NCI-H2171 treated with DMSO at 0.1 percent for 48 hours (cell line): ENCODE measurements around the gene DNAJC28.
"Not testable (repeated sequence)": the region's sequence is repeated elsewhere in the genome, so short reads cannot be mapped to it uniquely, and the experiment has no call there.

ENCODE experiments used
- DNase-seq: peaks from one replicate; lab custom pipeline; 2025; lab: John Stamatoyannopoulos, UW

Gene DNAJC28

GRCh38 chr21:33481314-33481943, 10.1 kb downstream of the DNAJC28 start:
- no peak for DNase-seq

GRCh38 chr21:33480481-33481103, 10.9 kb downstream of the DNAJC28 start:
- no peak for DNase-seq

GRCh38 chr21:33479679-33480480, 11.6 kb downstream of the DNAJC28 start, which contains the start of gene TMEM50B:
Gene TMEM50B (minus strand): TSS chr21:33479974. CDS start chr21:33468885, 11,089 bp downstream.
- peak; percentile 92 for DNase-seq

GRCh38 chr21:33478935-33479678, 12.4 kb downstream of the DNAJC28 start:
- peak; percentile 32 for DNase-seq

GRCh38 chr21:33478182-33478581, 13.3 kb downstream of the DNAJC28 start:
- DNase-seq: no peak

- DNase-seq: no peak
Measured at GRCh38 chr21:33477066-33477465, 14.4 kb downstream of the DNAJC28 start.

- no peak for DNase-seq
Measured at GRCh38 chr21:33473344-33473743, 18.2 kb downstream of the DNAJC28 start.

GRCh38 chr21:33470701-33471100, 20.8 kb downstream of the DNAJC28 start:
- DNase-seq: no peak

GRCh38 chr21:33469183-33469582, 22.3 kb downstream of the DNAJC28 start:
- not testable (repeated sequence) for DNase-seq

- no peak for DNase-seq
Measured at GRCh38 chr21:33461538-33462250, 29.8 kb downstream of the DNAJC28 start.

- no peak for DNase-seq
Measured at GRCh38 chr21:33458861-33459260, 32.7 kb downstream of the DNAJC28 start.

GRCh38 chr21:33455686-33456446, 35.6 kb downstream of the DNAJC28 start:
- no peak for DNase-seq

- DNase-seq: no peak
Measured at GRCh38 chr21:33452362-33452761, 39.2 kb downstream of the DNAJC28 start.

GRCh38 chr21:33451634-33452071, 39.9 kb downstream of the DNAJC28 start:
- DNase-seq: no peak

GRCh38 chr21:33449616-33450015, 41.9 kb downstream of the DNAJC28 start:
- no peak for DNase-seq

- not testable (repeated sequence) for DNase-seq
Measured at GRCh38 chr21:33446620-33447019, 44.9 kb downstream of the DNAJC28 start.

- DNase-seq: no peak
Measured at GRCh38 chr21:33444499-33444898, 47.0 kb downstream of the DNAJC28 start.

- DNase-seq: no peak
Measured at GRCh38 chr21:33443194-33443593, 48.3 kb downstream of the DNAJC28 start.

GRCh38 chr21:33441489-33442477, 49.7 kb downstream of the DNAJC28 start:
- peak; percentile 76 for DNase-seq
